ENCODE measurements around the gene PRR16.

Gene PRR16

DNA sequence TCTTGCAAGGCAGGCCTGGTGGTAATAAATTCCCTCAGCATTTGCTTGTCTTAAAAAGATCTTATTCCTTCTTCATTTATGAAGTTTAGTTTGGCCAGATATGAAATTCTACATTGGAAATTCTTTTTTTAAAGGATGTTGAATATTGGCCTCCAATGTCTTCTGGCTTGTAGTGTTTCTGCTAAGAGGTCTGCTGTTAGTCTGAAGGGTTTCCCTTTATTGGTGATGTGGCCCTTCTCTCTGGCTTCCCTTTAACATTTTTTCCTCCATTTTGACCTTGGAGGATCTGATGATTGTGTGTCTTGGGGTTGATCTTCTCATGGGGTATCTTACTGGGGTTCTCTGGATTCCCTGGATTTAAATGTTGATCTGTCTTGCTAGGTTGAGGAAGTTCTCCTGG lies 33.5 kb upstream of the PRR16 start:
- Histone ChIP-seq H3K4me3 (ENCODE audit: insufficient read depth, low read length, poor library complexity, severe bottlenecking) (no peak overlapping the region), H3K79me2 (ENCODE audit: insufficient read depth, low read length) (no peaks in the 10 kb centered on the region), H3K4me2 (ENCODE audit: low read depth, low read length, poor library complexity, severe bottlenecking) (no peak overlapping the region), H3K27me3 (ENCODE audit: low read length) (no peaks in the 10 kb centered on the region), H3K27ac (ENCODE audit: low read depth, low read length) (no peak overlapping the region), H3K36me3 (ENCODE audit: low read length) (no peaks in the 10 kb centered on the region), H3K9ac (ENCODE audit: low read length) (no peak overlapping the region), H3F3A (ENCODE audit: insufficient read depth) (no peaks in the 10 kb centered on the region), H4K20me1 (ENCODE audit: low read depth, low read length) (no peaks in the 10 kb centered on the region), H3K9me3 (ENCODE audit: insufficient read depth, low read length) (no peaks in the 10 kb centered on the region), H3K9me2 (replicated peaks; ENCODE audit: insufficient read depth, low read length) (no peaks in the 10 kb centered on the region), H2AFZ (ENCODE audit: low read depth, low read length, severe bottlenecking) (no peak overlapping the region)
- TF ChIP-seq, protein P1, sequence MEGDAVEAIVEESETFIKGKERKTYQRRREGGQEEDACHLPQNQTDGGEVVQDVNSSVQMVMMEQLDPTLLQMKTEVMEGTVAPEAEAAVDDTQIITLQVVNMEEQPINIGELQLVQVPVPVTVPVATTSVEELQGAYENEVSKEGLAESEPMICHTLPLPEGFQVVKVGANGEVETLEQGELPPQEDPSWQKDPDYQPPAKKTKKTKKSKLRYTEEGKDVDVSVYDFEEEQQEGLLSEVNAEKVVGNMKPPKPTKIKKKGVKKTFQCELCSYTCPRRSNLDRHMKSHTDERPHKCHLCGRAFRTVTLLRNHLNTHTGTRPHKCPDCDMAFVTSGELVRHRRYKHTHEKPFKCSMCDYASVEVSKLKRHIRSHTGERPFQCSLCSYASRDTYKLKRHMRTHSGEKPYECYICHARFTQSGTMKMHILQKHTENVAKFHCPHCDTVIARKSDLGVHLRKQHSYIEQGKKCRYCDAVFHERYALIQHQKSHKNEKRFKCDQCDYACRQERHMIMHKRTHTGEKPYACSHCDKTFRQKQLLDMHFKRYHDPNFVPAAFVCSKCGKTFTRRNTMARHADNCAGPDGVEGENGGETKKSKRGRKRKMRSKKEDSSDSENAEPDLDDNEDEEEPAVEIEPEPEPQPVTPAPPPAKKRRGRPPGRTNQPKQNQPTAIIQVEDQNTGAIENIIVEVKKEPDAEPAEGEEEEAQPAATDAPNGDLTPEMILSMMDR (IDR thresholded peaks at IDR 0.05; ENCODE audit: insufficient read depth, low read length, poor library complexity, severe bottlenecking), result no peak
- no peak for TF ChIP-seq EZH2phosphoT487 (conservative IDR thresholded peaks at IDR 0.05; ENCODE audit: low read length)

GRCh38 chr5:120432861-120433260 lies 31.2 kb upstream of the PRR16 start:
- Histone ChIP-seq H3K9me3 (ENCODE audit: insufficient read depth, low read length) (no peaks in the 10 kb centered on the region), H2AFZ (ENCODE audit: low read depth, low read length, severe bottlenecking) (no peak overlapping the region), H3K27ac (ENCODE audit: low read depth, low read length) (no peak overlapping the region), H3K36me3 (ENCODE audit: low read length) (no peaks in the 10 kb centered on the region), H3K9me2 (replicated peaks; ENCODE audit: insufficient read depth, low read length) (no peaks in the 10 kb centered on the region), H3K27me3 (ENCODE audit: low read length) (no peaks in the 10 kb centered on the region), H3K4me3 (ENCODE audit: insufficient read depth, low read length, poor library complexity, severe bottlenecking) (no peak overlapping the region), H3K9ac (ENCODE audit: low read length) (no peak overlapping the region), H3K4me2 (ENCODE audit: low read depth, low read length, poor library complexity, severe bottlenecking) (no peak overlapping the region), H4K20me1 (ENCODE audit: low read depth, low read length) (no peaks in the 10 kb centered on the region), H3K79me2 (ENCODE audit: insufficient read depth, low read length) (no peaks in the 10 kb centered on the region), H3F3A (ENCODE audit: insufficient read depth) (no peaks in the 10 kb centered on the region)
- no peak for TF ChIP-seq EZH2phosphoT487 (conservative IDR thresholded peaks at IDR 0.05; ENCODE audit: low read length)
- TF ChIP-seq, protein P1 (IDR thresholded peaks at IDR 0.05; ENCODE audit: insufficient read depth, low read length, poor library complexity, severe bottlenecking), result no peak

DNA sequence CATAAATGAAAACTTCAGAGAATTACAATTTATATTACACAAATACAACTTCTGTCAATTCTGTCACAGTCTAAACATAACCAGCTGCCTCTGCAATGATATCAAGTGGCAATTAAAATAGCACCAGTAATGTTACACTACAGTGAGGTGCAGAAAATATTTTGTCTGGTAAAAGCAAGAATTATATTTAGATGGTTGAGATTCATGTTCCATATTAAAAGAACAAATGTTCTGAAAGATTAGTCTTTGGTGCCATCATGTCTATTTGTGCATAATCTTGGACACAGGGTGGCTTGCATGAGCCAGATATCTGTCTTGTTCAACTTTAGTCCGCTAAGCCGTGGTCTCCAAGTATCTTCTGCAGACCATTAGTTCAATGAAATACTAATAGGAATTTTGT lies 29.0 kb upstream of the PRR16 start:
- no peaks in the 10 kb centered on the region for H3F3A ChIP-seq (ENCODE audit: insufficient read depth)
- H3K4me3 ChIP-seq (ENCODE audit: insufficient read depth, low read length, poor library complexity, severe bottlenecking), result no peak overlapping the region
- H3K4me2 ChIP-seq (ENCODE audit: low read depth, low read length, poor library complexity, severe bottlenecking), result no peak overlapping the region
- H3K79me2 ChIP-seq (ENCODE audit: insufficient read depth, low read length), result no peaks in the 10 kb centered on the region
- H4K20me1 ChIP-seq (ENCODE audit: low read depth, low read length), result no peaks in the 10 kb centered on the region
- no peak for TF ChIP-seq EZH2phosphoT487 (conservative IDR thresholded peaks at IDR 0.05; ENCODE audit: low read length)
- TF ChIP-seq, protein P1 (IDR thresholded peaks at IDR 0.05; ENCODE audit: insufficient read depth, low read length, poor library complexity, severe bottlenecking), result no peak
- no peak overlapping the region for H2AFZ ChIP-seq (ENCODE audit: low read depth, low read length, severe bottlenecking)
- H3K27ac ChIP-seq (ENCODE audit: low read depth, low read length), result no peak overlapping the region
- no peaks in the 10 kb centered on the region for H3K36me3 ChIP-seq (ENCODE audit: low read length)
- H3K9me2 ChIP-seq (replicated peaks; ENCODE audit: insufficient read depth, low read length), result no peaks in the 10 kb centered on the region
- H3K9me3 ChIP-seq (ENCODE audit: insufficient read depth, low read length), result no peaks in the 10 kb centered on the region
- H3K9ac ChIP-seq (ENCODE audit: low read length), result no peak overlapping the region
- no peaks in the 10 kb centered on the region for H3K27me3 ChIP-seq (ENCODE audit: low read length)
